K562 (cell line): ENCODE results near the gene MBD2. TPM values are rescaled to one million over a fixed set of nuclear protein-coding genes. Genes with fewer than 3 reads are reported as not detected.

Experiments
- ATAC-seq: fragments of 200-7000 bp; cut with Tn5 transposase; 3 replicates; pipeline ENCODE4 v1.9.1; 2020; ENCODE audit warnings: moderate library complexity
- BruUV-seq: library from RNA; stranded (reverse); fragments of 400-500 nt; replicated peaks from 2 replicates; lab custom pipeline; 2021; lab: Mats Ljungman, UMichigan
- CTCF ChIA-PET: fragments of 300-600 bp; formaldehyde crosslinking; extraction: SDS; loops from one replicate; lab custom pipeline; 2021; ENCODE audit warnings: low intra/inter-chr PET ratio; lab: Yijun Ruan, JAX
- POLR2A ChIA-PET: fragments of 300-600, 350-650 bp; sonication (Branson Sonifier 250); formaldehyde crosslinking; extraction: SDS; loops from one replicate; lab custom pipeline; 2021; ENCODE audit warnings: antibody characterized with exemption, inconsistent platforms; lab: Yijun Ruan, JAX
- DNase-seq, 4 experiments: peaks; one replicate each; pipeline versions ENCODE4 v3.0.0 to v3.0.0-alpha.2; 2011 to 2018; ENCODE audit warnings: low spot score in 3 of 4, mixed read lengths in 3 of 4; ENCODE audit errors: extremely low read depth in 1 of 4
- FAIRE-seq: peaks from 2 replicates; lab custom pipeline; 2011; peaks lifted over from hg19 to GRCh38; lab: Jason Lieb, UNC
- H2AFZ ChIP-seq: 2 replicates; pipeline ENCODE4 v1.6.0; 2011; ENCODE audit warnings: low read depth, low read length, control low read depth, inconsistent platforms
- H3K27ac ChIP-seq: fragments of 200-600 bp; 3 replicates; pipeline ENCODE4 v1.8.0; 2011; ENCODE audit warnings: low read depth, mild to moderate bottlenecking, control low read depth, inconsistent platforms, low read length, moderate library complexity, mixed read lengths; ENCODE audit errors: extremely low read depth
- H3K27me3 ChIP-seq, 2 experiments: fragments of 300-600 bp in 1 of 2; 2 replicates in 1 of 2; 3 replicates in 1 of 2; pipeline versions ENCODE4 v1.6.0 to v1.8.0; 2011; ENCODE audit warnings: inconsistent platforms in 2 of 2, low read length in 2 of 2, mild to moderate bottlenecking in 1 of 2, mixed read lengths in 1 of 2, moderate library complexity in 1 of 2; ENCODE audit not compliant: control insufficient read depth in 2 of 2, insufficient read depth in 2 of 2
- H3K36me3 ChIP-seq: fragments of 300-600 bp; 3 replicates; pipeline ENCODE4 v1.8.0; 2011; ENCODE audit warnings: mild to moderate bottlenecking, low read length, inconsistent platforms; ENCODE audit not compliant: control insufficient read depth, insufficient read depth
- H3K4me1 ChIP-seq, 2 experiments: fragments of 200-600 bp in 1 of 2; replicated peaks in 1 of 2; 2 replicates in 1 of 2; 3 replicates in 1 of 2; pipeline versions ENCODE4 v1.5.1 to v1.8.0; 2011; ENCODE audit warnings: inconsistent platforms in 2 of 2, low read length in 2 of 2, mild to moderate bottlenecking in 1 of 2, mixed read lengths in 1 of 2, moderate library complexity in 1 of 2; ENCODE audit not compliant: control insufficient read depth in 2 of 2, insufficient read depth in 2 of 2
- H3K4me2 ChIP-seq: 2 replicates; pipeline ENCODE4 v1.6.1; 2011; ENCODE audit warnings: low read length, control low read depth, inconsistent platforms, mixed read lengths; ENCODE audit not compliant: insufficient read depth
- H3K4me3 ChIP-seq: fragments of 200-600 bp; sonication (generic), shearing (Covaris generic); 2 replicates; pipeline ENCODE4 v1.5.1; 2016; ENCODE audit warnings: control low read depth, inconsistent platforms
- H3K79me2 ChIP-seq: fragments of 200-600 bp; 3 replicates; pipeline ENCODE4 v1.8.0; 2011; ENCODE audit warnings: low read length, inconsistent platforms; ENCODE audit not compliant: control insufficient read depth, insufficient read depth
- H3K9ac ChIP-seq, 2 experiments: 2 replicates each; pipeline versions ENCODE4 v1.6.0 to v1.6.1; 2011; ENCODE audit warnings: low read depth in 2 of 2, low read length in 2 of 2, control low read depth in 1 of 2, inconsistent platforms in 1 of 2, mild to moderate bottlenecking in 1 of 2, mixed read lengths in 1 of 2; ENCODE audit not compliant: insufficient read depth in 1 of 2
- H3K9me1 ChIP-seq: one replicate; pipeline ENCODE4 v1.6.0; 2011; ENCODE audit warnings: inconsistent platforms, mild to moderate bottlenecking, low read length, moderate library complexity; ENCODE audit not compliant: control insufficient read depth, insufficient read depth
- H3K9me3 ChIP-seq: replicated peaks from 2 replicates; pipeline ENCODE4 v1.5.1; 2011; ENCODE audit warnings: low read depth, low read length, inconsistent platforms; ENCODE audit not compliant: control insufficient read depth, insufficient read depth
- H4K20me1 ChIP-seq: replicated peaks from 2 replicates; pipeline ENCODE4 v1.6.1; 2011; ENCODE audit warnings: low read length, inconsistent platforms, mixed read lengths; ENCODE audit not compliant: control insufficient read depth, insufficient read depth
- ATF3 ChIP-seq, 2 experiments: fragments of 450-650 bp in 1 of 2; sonication (generic) in 1 of 2; formaldehyde crosslinking in 1 of 2; IDR thresholded peaks in 1 of 2; conservative IDR thresholded peaks in 1 of 2; 2 replicates each; pipeline versions ENCODE4 v1.6.1 to v1.8.1; 2016 to 2023; ENCODE audit warnings: mild to moderate bottlenecking in 2 of 2, moderate library complexity in 2 of 2, inconsistent platforms in 1 of 2, missing genetic modification reagents in 1 of 2
- BHLHE40 ChIP-seq: IDR thresholded peaks from 2 replicates; pipeline ENCODE4 v1.6.1; 2011; ENCODE audit warnings: low read length, improper control_type of control experiment
- CBX5 ChIP-seq: IDR thresholded peaks from 2 replicates; pipeline ENCODE4 v1.6.1; 2014; ENCODE audit warnings: low read depth, borderline replicate concordance
- CBX8 ChIP-seq: fragments of 200-600 bp; sonication (generic); IDR thresholded peaks from 2 replicates; pipeline ENCODE4 v1.6.1; 2012; ENCODE audit warnings: borderline replicate concordance, mixed run types, low read depth, mild to moderate bottlenecking, moderate library complexity, mixed read lengths, low read length, control low read depth, inconsistent platforms; ENCODE audit not compliant: poor library complexity, severe bottlenecking; ENCODE audit errors: extremely low read depth
- E4F1 ChIP-seq: fragments of 250-450 bp; sonication (Bioruptor Pico); IDR thresholded peaks from 2 replicates; pipeline ENCODE4 v1.5.0; 2021; ENCODE audit warnings: mild to moderate bottlenecking, borderline replicate concordance
- EWSR1 ChIP-seq: fragments of 450-650 bp; IDR thresholded peaks from 2 replicates; pipeline ENCODE4 v1.6.1; 2018; ENCODE audit warnings: borderline replicate concordance, mild to moderate bottlenecking, low read depth, moderate library complexity; ENCODE audit not compliant: partially characterized antibody
- GTF2A2 ChIP-seq: IDR thresholded peaks from 2 replicates; pipeline ENCODE4 v1.6.1; 2016; ENCODE audit warnings: mild to moderate bottlenecking, missing genetic modification characterization, missing compliant biosample characterization
- NR4A1 ChIP-seq, 2 experiments: fragments of 250-450 bp in 1 of 2; fragments of 450-650 bp in 1 of 2; sonication (Bioruptor Pico) in 1 of 2; IDR thresholded peaks; 2 replicates each; pipeline versions ENCODE4 v1.4.0 to v1.6.1; 2016 to 2020; ENCODE audit warnings: mild to moderate bottlenecking in 2 of 2, missing compliant biosample characterization in 1 of 2, missing genetic modification characterization in 1 of 2, moderate library complexity in 1 of 2
- RBM39 ChIP-seq: fragments of 200-400 bp; formaldehyde crosslinking; optimal IDR thresholded peaks from 2 replicates; pipeline ENCODE3; 2018; ENCODE audit warnings: low read depth, low read length
- SP1 ChIP-seq: sonication (generic); formaldehyde crosslinking; IDR thresholded peaks from 2 replicates; pipeline ENCODE4 v1.8.1; 2022; ENCODE audit warnings: mild to moderate bottlenecking, missing genetic modification reagents
- THRAP3 ChIP-seq: fragments of 450-650 bp; IDR thresholded peaks from 2 replicates; pipeline ENCODE4 v1.6.1; 2016; ENCODE audit warnings: mild to moderate bottlenecking, inconsistent platforms, borderline replicate concordance
- TRIM25 ChIP-seq: fragments of 450-650 bp; IDR thresholded peaks from 2 replicates; pipeline ENCODE4 v1.7.0; 2016; ENCODE audit warnings: borderline replicate concordance
- ZNF184 ChIP-seq: sonication (generic); formaldehyde crosslinking; IDR thresholded peaks from 2 replicates; pipeline ENCODE4 v1.5.0; 2020; ENCODE audit warnings: missing genetic modification reagents
- ZNF444 ChIP-seq: fragments of 250-450 bp; sonication (Bioruptor Pico); IDR thresholded peaks from 2 replicates; pipeline ENCODE4 v1.4.0; 2020; ENCODE audit warnings: mild to moderate bottlenecking, moderate library complexity
- WGBS: fragments of 100-300 bp; shearing (Covaris generic); methylation state at CpG from one replicate; pipeline ENCODE4 v1.1.6; 2016; ENCODE audit warnings: low coverage, mixed read lengths; ENCODE audit not compliant: insufficient coverage; ENCODE audit errors: missing lambda C conversion rate; 5-methylcytosine and 5-hydroxymethylcytosine counted together
- in situ Hi-C: fragments of 300-500 bp; cut with MboI; formaldehyde crosslinking; loops from 4 replicates; pipeline ENCODE4 v1.15.0; 2018; ENCODE audit warnings: inconsistent platforms, mixed read lengths
- intact Hi-C: fragments of 100-400 bp; cut with micrococcal nuclease; formaldehyde crosslinking; loops from 2 replicates; pipeline ENCODE4 v1.14.2; 2022
- polyA plus RNA-seq, 8 experiments: library from polyadenylated mRNA; depleted of rRNA in 4 of 8; stranded (reverse) in 5 of 8; unstranded in 3 of 8; fragments of >200 nt; fragmentation: Nextera tagmentation in 2 of 8; fragmentation: Illumina TruSeq in 1 of 8; extraction: Ambion mirVana in 2 of 8; extraction: Trizol in 1 of 8; gene quantifications; 2 replicates each; pipeline versions ENCODE4 v1.2.1 to v1.2.3, GENCODE V29; 2011 to 2014; ENCODE audit warnings: inconsistent platforms in 1 of 8, missing spikeins in 1 of 8
- total RNA-seq, 7 experiments: library from RNA; depleted of rRNA in 6 of 7; stranded (reverse); fragments of >200 nt in 6 of 7; fragmentation: Illumina TruSeq in 2 of 7; extraction: Trizol in 2 of 7; gene quantifications; 2 replicates each; pipeline versions ENCODE4 v1.2.1 to v1.2.3, GENCODE V29; 2011 to 2021; ENCODE audit warnings: low replicate concordance in 1 of 7

MBD2 gene
- total and polyA plus RNA-seq, 9 of the 15 experiments (the other 6 are each of a cell fraction or from before 2014, with no cell fraction given): 4.4 to 40.2 (median 13.9) TPM

- TF ChIP-seq GTF2A2 (tag): no peak
Observed at GRCh38 chr18:54247511-54248175, 23.2 kb upstream of the MBD2 start (continued).

- FAIRE-seq (no peak), ATAC-seq (no peak), DNase-seq (no peak)
- H3K9me3 ChIP-seq: no peaks in the 10 kb centered on the region
- POLR2A ChIA-PET: interaction anchor here (0.6 kb wide), 1 partner anchor 18 kb away, joined by 5 read pairs; no protein-coding TSS in a partner anchor
- BruUV-seq: no TSS peak
- peaks cover 0 to 4% of the 10 kb centered on the region in 2 experiments; a peak in 3 of 5 replicates for H3K4me1 ChIP-seq
- CTCF ChIA-PET: no interaction called here
- H3K27me3 ChIP-seq: no peaks in the 10 kb centered on the region
- no peak overlapping the region for H3K4me3 ChIP-seq
- H3K9me1 ChIP-seq: no peaks in the 10 kb centered on the region
- H3K79me2 ChIP-seq: no peaks in the 10 kb centered on the region
- no peak overlapping the region for H3K27ac ChIP-seq
- in situ Hi-C loops (no loop called here), intact Hi-C loops (no loop called here)
- WGBS: 69% methylated on average over 10 of the region's 19 CpGs
- no peaks in the 10 kb centered on the region for H3K36me3 ChIP-seq
- no peak overlapping the region for H3K9ac ChIP-seq
- no peak overlapping the region for H2AFZ ChIP-seq
- no peak overlapping the region for H3K4me2 ChIP-seq
- no peaks in the 10 kb centered on the region for H4K20me1 ChIP-seq
- TF ChIP-seq SP1 (CRISPR knock-in tag) (no peak), ATF3 (IDR thresholded peaks at IDR 0.05) (no peak), ATF3 (CRISPR knock-in tag; conservative IDR thresholded peaks at IDR 0.05) (no peak), TRIM25 (no peak), BHLHE40 (no peak), CBX8 (no peak), CBX5 (no peak), ZNF444 (CRISPR knock-in tag) (no peak), THRAP3 (no peak), ZNF184 (CRISPR knock-in tag) (no peak), RBM39 (no peak), NR4A1 (CRISPR knock-in tag; IDR thresholded peaks at IDR 0.05) (no peak), NR4A1 (tag; IDR thresholded peaks at IDR 0.05) (no peak), EWSR1 (no peak), E4F1 (CRISPR knock-in tag) (no peak)
Observed at GRCh38 chr18:54242327-54242726, 17.9 kb upstream of the MBD2 start.
